A673 (cell line): ENCODE data around the gene PRUNE2. TPM values are rescaled to one million over a fixed set of nuclear protein-coding genes. Genes with fewer than 3 reads are reported as not detected.

ENCODE experiments used
- BruUV-seq: library from RNA; stranded (reverse); fragments of 400-500 nt; replicated peaks from 2 replicates; lab custom pipeline; 2021; lab: Mats Ljungman, UMichigan
- CTCF ChIA-PET: fragments of 300-600 bp; sonication (Branson Sonifier 250); formaldehyde crosslinking; loops from one replicate; lab custom pipeline; 2022; ENCODE audit warnings: antibody characterized with exemption; lab: Charles Lee
- POLR2A ChIA-PET: fragments of 300-600 bp; sonication (Branson Sonifier 250); formaldehyde crosslinking; loops from one replicate; lab custom pipeline; 2022; ENCODE audit warnings: antibody characterized with exemption; ENCODE audit not compliant: low non-redundant PET; lab: Charles Lee
- DNase-seq: peaks from one replicate; pipeline ENCODE4 v3.0.0-alpha.2; 2015; ENCODE audit warnings: low spot score
- H3K27ac ChIP-seq: fragments of 200-600 bp; sonication (generic); 2 replicates; pipeline ENCODE4 v1.5.1; 2016; ENCODE audit warnings: mixed run types, low read depth, mild to moderate bottlenecking, mixed read lengths, antibody characterized with exemption, low read length; ENCODE audit not compliant: poor library complexity, severe bottlenecking
- H3K27me3 ChIP-seq: fragments of 200-600 bp; sonication (generic); replicated peaks from 2 replicates; pipeline ENCODE4 v1.6.1; 2017; ENCODE audit warnings: mixed run types, low read depth, mild to moderate bottlenecking, mixed read lengths, antibody characterized with exemption, low read length; ENCODE audit not compliant: insufficient read depth, poor library complexity
- H3K36me3 ChIP-seq: fragments of 200-600 bp; sonication (generic); 2 replicates; pipeline ENCODE4 v1.6.1; 2016; ENCODE audit warnings: mixed run types, mild to moderate bottlenecking, mixed read lengths, antibody characterized with exemption, low read length; ENCODE audit not compliant: insufficient read depth, poor library complexity, severe bottlenecking
- H3K4me1 ChIP-seq: fragments of 200-600 bp; sonication (generic); 2 replicates; pipeline ENCODE4 v1.6.1; 2017; ENCODE audit warnings: mixed run types, mild to moderate bottlenecking, mixed read lengths, antibody characterized with exemption, low read length; ENCODE audit not compliant: insufficient read depth, poor library complexity, severe bottlenecking
- H3K4me3 ChIP-seq: fragments of 200-600 bp; sonication (generic); 2 replicates; pipeline ENCODE4 v1.5.1; 2016; ENCODE audit warnings: low read depth, mixed run types, mild to moderate bottlenecking, mixed read lengths, low read length; ENCODE audit not compliant: poor library complexity, severe bottlenecking
- H3K9me3 ChIP-seq: fragments of 200-600 bp; sonication (generic); 2 replicates; pipeline ENCODE4 v1.6.1; 2016; ENCODE audit warnings: mixed run types, low read depth, mild to moderate bottlenecking, mixed read lengths, antibody characterized with exemption, low read length; ENCODE audit not compliant: poor library complexity, severe bottlenecking
- EZH2 ChIP-seq: fragments of 200-600 bp; sonication (generic); IDR thresholded peaks from 2 replicates; pipeline ENCODE4 v1.6.1; 2017; ENCODE audit warnings: borderline replicate concordance, low read depth, mild to moderate bottlenecking, mixed read lengths, antibody characterized with exemption, low read length; ENCODE audit not compliant: poor library complexity, severe bottlenecking
- intact Hi-C: fragments of 100-400 bp; cut with micrococcal nuclease; formaldehyde crosslinking; loops from one replicate; pipeline ENCODE4 v1.10.0; 2022; ENCODE audit not compliant: unreplicated experiment
- total RNA-seq: library from RNA; stranded (reverse); gene quantifications from 2 replicates; pipeline ENCODE4 v1.2.3, GENCODE V29; 2021
- TF ChIP-seq, protein P1 (sequence below): fragments of 300-800, 200-600 bp; sonication (generic); conservative IDR thresholded peaks from 2 replicates; pipeline ENCODE4 v1.5.1; 2017; ENCODE audit warnings: low read depth, mild to moderate bottlenecking, antibody characterized with exemption, low read length, moderate library complexity, mixed read lengths

PRUNE2 gene
- total RNA-seq, 1 experiment from 2014 or later, result not detected

DNA sequence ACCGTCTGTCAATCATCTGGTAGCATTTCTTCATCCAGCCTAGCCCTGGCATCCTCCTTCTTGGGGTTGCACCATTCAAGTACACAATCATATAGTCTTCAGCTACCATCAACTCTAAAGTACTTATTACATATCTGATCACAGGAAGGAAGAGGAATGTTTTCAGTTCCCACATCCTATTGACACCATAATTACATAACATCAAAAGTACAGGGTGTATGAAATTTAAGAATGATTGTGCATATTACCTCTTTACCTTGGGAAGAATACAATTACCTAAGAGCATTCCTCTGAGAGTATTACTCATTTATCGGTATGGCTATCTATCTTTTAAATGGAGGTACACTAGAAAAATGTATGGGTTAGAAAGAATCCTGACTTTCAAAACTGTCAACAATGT is 268.5 kb downstream of the PRUNE2 start:
- DNase-seq, result no peak
- no peaks in the 10 kb centered on the region for H3K4me1 ChIP-seq
- no TSS peak for BruUV-seq
- CTCF ChIA-PET, result no interaction called here
- intact Hi-C loops, result no loop called here
- no peaks in the 10 kb centered on the region for H3K36me3 ChIP-seq
- POLR2A ChIA-PET, result no interaction called here
- H3K27me3 ChIP-seq, result peaks cover 19% of the 10 kb centered on the region
- no peak overlapping the region for H3K4me3 ChIP-seq
- H3K9me3 ChIP-seq, result no peaks in the 10 kb centered on the region
- TF ChIP-seq, protein P1, sequence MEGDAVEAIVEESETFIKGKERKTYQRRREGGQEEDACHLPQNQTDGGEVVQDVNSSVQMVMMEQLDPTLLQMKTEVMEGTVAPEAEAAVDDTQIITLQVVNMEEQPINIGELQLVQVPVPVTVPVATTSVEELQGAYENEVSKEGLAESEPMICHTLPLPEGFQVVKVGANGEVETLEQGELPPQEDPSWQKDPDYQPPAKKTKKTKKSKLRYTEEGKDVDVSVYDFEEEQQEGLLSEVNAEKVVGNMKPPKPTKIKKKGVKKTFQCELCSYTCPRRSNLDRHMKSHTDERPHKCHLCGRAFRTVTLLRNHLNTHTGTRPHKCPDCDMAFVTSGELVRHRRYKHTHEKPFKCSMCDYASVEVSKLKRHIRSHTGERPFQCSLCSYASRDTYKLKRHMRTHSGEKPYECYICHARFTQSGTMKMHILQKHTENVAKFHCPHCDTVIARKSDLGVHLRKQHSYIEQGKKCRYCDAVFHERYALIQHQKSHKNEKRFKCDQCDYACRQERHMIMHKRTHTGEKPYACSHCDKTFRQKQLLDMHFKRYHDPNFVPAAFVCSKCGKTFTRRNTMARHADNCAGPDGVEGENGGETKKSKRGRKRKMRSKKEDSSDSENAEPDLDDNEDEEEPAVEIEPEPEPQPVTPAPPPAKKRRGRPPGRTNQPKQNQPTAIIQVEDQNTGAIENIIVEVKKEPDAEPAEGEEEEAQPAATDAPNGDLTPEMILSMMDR, result no peak
- TF ChIP-seq EZH2, result no peak
- H3K27ac ChIP-seq, result no peak overlapping the region

DNA sequence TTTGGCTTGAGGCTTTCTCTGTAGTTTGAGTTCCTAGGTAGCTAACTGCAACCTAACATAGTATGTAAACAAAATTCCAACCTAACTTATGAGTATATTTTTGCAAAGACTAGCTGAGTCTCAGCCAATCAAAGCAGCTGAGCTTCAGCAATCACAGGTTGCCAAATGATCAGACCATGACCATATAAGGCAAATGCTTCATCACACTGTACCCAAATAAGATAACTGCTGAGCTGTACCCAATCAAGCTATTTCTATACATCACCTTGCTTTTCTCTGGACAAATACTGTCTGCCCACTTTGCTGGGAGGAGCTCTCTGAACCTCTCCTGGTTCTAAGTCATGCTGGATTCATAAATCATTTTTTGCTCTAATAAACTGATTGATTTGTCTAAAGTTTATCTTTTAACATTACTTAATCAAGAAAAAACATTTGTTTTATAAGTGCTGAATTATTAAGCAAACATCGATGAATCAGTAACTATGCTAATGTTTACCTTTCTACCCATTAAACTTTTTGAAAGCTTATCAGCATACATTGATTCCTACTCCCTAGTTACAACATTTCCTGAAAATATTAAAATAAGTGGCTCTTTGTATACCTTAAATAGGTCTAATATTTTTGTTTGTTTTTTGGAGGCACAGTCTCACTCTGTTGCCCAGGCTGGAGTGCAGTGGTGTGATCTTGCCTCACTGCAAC is 271.4 kb downstream of the PRUNE2 start:
- ChIA-PET CTCF (no interaction called here), POLR2A (no interaction called here)
- H3K36me3 ChIP-seq, result no peaks in the 10 kb centered on the region
- H3K9me3 ChIP-seq, result no peaks in the 10 kb centered on the region
- intact Hi-C loops, result no loop called here
- TF ChIP-seq, protein P1, result no peak
- no peak for TF ChIP-seq EZH2
- no peaks in the 10 kb centered on the region for H3K4me1 ChIP-seq
- no peak for DNase-seq
- no peaks in the 10 kb centered on the region for H3K27me3 ChIP-seq
- H3K4me3 ChIP-seq, result no peak overlapping the region
- H3K27ac ChIP-seq, result no peak overlapping the region
- BruUV-seq, result no TSS peak

DNA sequence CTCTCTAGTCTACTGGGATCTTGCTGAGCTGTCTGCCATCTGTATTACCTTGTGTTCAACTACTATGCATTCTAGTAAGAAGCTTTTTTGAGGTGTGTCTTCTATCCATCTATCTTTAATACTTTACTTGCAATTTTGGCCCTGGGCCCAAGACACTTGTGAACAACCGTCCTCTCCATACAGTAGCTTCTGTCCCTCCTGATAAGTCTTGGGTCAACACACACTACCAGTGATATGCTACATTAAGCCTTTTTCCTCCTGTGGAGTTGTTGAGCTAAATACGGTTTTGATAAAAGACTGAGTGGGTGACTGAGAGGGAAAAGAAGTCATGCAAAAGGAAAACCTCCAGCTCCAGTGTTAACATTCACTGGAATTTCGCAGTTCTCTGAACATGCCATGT is 275.0 kb downstream of the PRUNE2 start:
- Histone ChIP-seq H3K9me3 (no peaks in the 10 kb centered on the region), H3K4me3 (no peak overlapping the region), H3K27me3 (peaks cover 20% of the 10 kb centered on the region), H3K4me1 (no peaks in the 10 kb centered on the region), H3K27ac (no peak overlapping the region), H3K36me3 (no peaks in the 10 kb centered on the region)
- TF ChIP-seq, protein P1, result no peak
- no peak for TF ChIP-seq EZH2
- intact Hi-C loops, result no loop called here
- ChIA-PET CTCF (no interaction called here), POLR2A (no interaction called here)
- BruUV-seq, result no TSS peak
- no peak for DNase-seq
